SK-N-MC (cell line): Measurements from ENCODE around the gene POLR1A.

Experiments
- EZH2 ChIP-seq: fragments of 200-600 bp; sonication (generic); IDR thresholded peaks from one replicate; pipeline ENCODE4 v1.6.1; 2017; ENCODE audit warnings: antibody characterized with exemption
- FOXP2 ChIP-seq: optimal IDR thresholded peaks from 2 replicates; pipeline ENCODE3; 2011; ENCODE audit warnings: mild to moderate bottlenecking, moderate library complexity; ENCODE audit not compliant: insufficient read depth; ENCODE audit errors: extremely low read length, control extremely low read depth
- POLR2AphosphoS5 ChIP-seq: IDR thresholded peaks from 2 replicates; pipeline ENCODE4 v1.6.1; 2012; ENCODE audit warnings: mild to moderate bottlenecking, low read depth, low read length, borderline replicate concordance

DNA sequence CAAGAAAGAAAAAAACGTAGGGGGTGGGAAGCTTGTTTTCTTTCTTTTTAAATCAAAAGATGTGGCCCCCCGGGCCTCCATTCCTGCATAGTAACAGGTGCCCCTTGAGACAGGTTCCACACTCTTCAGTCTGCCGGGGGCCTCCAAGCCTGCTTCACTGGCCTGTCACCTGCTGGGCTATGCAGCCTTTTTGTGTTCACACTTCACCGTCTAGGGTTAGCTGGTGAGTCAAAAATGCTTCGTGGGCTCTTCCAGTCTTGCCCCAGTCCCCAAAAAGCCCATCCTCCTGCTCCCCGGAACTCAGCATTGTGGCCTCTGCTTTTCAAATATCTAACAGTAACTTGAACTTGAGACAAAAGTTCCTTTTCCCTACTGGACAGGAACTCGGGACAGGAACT, 67.9 kb downstream of the POLR1A start:
- TF ChIP-seq POLR2AphosphoS5 (no peak), EZH2 (no peak), FOXP2 (no peak)
